Measurements from ENCODE around the gene NPR1.

The NPR1 gene

DNA sequence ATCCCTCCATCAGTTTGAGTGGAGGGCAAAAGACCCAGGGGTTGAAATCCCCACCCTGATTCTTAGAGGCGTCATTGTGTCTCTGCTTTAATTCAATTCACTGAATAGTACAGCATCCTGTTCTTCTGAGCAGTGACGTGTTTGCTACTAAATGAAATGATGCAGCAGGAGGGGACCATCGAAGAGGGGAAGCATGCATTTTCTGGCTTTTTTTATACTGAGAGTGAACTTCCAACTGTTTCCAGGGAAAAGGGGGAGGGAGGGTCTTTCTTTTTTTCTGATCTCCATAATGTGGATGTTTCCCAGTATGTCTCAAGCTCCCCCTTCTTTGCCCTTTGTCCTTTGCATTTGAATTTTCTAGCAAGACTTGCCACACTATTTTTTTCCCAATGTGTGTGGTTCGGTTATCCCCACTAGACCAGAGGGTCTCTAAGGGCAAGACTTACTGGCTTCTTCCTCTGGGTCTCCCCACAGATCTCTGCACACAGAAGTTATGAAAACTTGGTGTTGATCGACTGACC, 52.0 kb downstream of the NPR1 start:
- DNase-seq = no peak

DNA sequence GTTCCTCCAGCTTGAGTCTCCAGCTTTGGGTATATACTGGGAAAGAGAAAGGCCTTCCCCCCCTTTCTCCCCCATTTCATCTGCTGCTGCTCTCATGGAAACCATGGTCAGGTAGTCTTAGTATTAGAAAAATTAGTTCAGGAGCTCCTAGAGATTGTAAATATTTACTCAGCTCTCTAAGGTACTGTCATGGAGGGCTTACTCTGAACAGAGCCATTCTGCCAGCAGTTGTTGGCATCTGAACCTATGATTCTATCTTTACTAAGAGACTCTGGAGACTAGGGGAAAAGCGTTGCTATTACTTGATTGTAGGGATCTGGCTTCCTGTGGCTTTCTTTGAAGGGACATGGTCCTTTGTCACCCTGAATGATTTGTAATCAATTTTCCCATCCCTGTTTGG, 55.5 kb downstream of the NPR1 start:
- no peak for DNase-seq

DNA sequence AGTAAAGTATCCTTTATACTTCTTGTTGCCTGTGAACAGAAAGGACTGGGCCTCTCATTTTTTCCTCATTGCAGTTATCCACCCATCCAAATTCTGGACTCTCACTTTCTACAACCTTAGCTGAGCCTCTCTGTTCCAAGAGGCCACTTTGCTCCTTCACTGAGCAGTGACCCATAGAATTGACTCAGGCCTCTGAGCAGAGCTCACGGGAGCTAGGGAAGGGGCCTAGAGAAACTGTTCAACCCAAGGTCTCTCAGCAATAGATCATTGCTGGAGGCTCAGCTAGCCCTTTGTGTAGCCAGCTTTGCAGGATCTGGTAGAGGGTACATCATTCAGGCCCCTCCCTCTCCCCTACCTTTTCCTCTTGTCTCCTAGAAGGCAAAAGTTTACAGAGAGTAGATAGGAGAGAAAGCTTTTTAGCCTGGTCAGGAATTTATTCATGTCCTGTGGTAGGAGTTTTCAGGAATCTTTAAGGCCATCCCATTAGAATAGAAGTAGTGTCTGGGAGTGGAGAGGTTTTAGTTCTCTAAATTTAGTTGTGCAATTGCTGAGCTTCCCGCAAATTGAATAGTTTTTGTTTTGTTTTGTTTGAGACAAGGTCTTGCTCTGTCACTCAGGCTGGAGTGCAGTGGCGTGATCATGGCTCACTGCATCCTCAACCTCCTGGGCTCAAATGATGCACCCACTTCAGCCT, 56.1 kb downstream of the NPR1 start:
- DNase-seq = no peak

DNA sequence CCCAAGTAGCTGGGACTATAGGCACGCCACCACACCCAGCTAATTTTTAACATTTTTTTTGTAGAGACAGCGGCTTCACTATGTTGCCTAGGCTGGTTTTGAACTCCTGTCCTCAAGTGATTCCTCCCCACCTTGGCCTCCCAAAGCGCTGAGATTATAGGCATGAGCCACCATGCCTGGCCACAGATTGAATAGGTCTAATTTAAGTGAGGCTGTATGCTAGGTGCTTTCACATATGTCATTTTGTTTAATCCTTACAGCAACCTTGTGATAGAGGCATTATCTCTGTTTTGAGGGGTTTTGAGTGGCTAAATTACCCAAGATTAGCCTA, 56.6 kb downstream of the NPR1 start:
- no peak for DNase-seq

DNA sequence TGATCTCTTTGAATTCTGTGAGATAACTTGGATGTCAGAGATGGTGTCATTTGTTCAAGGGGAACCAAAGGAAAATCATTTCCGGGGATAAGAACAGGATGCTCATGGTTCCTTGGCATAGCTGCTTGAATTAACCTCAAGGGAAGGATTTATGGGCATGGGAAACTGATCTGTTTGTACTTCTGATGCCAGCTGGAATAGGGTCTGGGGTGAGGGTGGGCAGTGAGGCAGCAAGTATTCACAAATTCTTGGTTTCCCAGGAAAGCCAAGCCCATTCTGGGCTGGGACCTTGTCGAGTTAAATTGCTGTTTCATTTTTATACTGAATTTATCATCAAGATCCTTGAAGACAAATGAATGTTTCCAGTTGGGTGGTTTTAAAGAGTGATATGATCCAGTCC, 63.5 kb downstream of the NPR1 start:
- DNase-seq = no peak

DNA sequence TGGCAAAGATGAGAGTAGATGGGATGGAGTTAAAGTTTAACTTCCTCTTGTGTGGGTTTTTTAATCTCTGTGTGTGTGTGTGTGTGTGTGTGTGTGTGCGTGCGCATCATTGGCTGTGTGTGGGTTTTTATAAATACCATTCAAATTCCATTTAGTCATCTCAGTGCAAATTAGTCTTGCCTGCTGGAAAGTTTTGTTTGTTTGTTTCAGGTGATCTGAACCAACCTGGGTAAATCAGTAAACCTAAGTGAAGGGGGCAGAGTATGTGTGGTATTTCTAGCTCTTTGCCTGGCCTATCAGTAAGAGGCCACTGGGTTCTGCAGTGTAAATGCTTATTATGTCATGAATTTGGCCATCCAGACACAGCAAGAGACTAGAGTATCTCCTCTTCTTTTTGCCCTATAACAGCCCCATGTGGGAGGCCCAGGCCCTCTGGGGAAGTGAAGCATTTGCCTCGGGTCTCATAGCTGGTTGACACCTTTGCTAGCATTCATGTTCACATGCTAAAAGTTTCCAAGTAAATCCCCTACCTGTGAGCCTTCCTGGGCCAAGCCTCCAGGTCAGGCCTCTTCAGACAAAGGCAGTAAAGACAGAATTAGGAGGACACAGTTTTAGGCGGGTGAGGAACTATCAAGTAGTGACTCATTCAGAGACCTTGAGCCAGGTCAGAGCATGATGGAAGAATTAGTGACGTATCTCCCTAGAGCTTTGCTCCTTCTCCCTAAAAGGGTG, 64.1 kb downstream of the NPR1 start:
- no peak for DNase-seq
